CD4-positive, alpha-beta memory T cell (primary cell): ENCODE results near the gene USP19. TPM values are rescaled to one million over a fixed set of nuclear protein-coding genes. Genes with fewer than 3 reads are reported as not detected.

Source experiments
- CTCF ChIA-PET: fragments of 350-600 bp; sonication (Branson Sonifier 250); formaldehyde crosslinking; loops from one replicate; lab custom pipeline; 2021; ENCODE audit warnings: inconsistent platforms; ENCODE audit not compliant: partially characterized antibody; lab: Charles Lee
- POLR2A ChIA-PET: fragments of 350-600 bp; sonication (Branson Sonifier 250); formaldehyde crosslinking; loops from one replicate; lab custom pipeline; 2021; ENCODE audit not compliant: partially characterized antibody; lab: Charles Lee
- DNase-seq, 5 donors: peaks; one replicate each; pipeline versions ENCODE4 v3.0.0 to v3.0.0-alpha.2; 2020 to 2022; ENCODE audit warnings: mixed read lengths in 1 of 5
- H3K27ac ChIP-seq: one replicate; pipeline ENCODE4 v1.7.0; 2013; ENCODE audit warnings: low read depth, low read length
- H3K27me3 ChIP-seq: 2 replicates; pipeline ENCODE4 v1.7.0; 2013; ENCODE audit warnings: mild to moderate bottlenecking, low read length, moderate library complexity; ENCODE audit not compliant: insufficient read depth
- H3K36me3 ChIP-seq: 2 replicates; pipeline ENCODE4 v1.7.0; 2013; ENCODE audit warnings: mild to moderate bottlenecking, low read length, moderate library complexity; ENCODE audit not compliant: insufficient read depth
- H3K4me1 ChIP-seq: 2 replicates; pipeline ENCODE4 v1.7.0; 2013; ENCODE audit warnings: mild to moderate bottlenecking, low read length, moderate library complexity; ENCODE audit not compliant: insufficient read depth
- H3K4me3 ChIP-seq, 2 donors: one replicate each; pipeline ENCODE4 v1.7.0; 2013; ENCODE audit warnings: low read length in 2 of 2, mild to moderate bottlenecking in 1 of 2
- H3K9me3 ChIP-seq, 2 donors: one replicate each; pipeline ENCODE4 v1.7.0; 2013; ENCODE audit warnings: low read length in 2 of 2, control low read depth in 1 of 2; ENCODE audit not compliant: control insufficient read depth in 1 of 2
- H3K27ac Mint-ChIP-seq, 7 donors: one replicate each; pipeline ENCODE4 v1.8.0; 2020 to 2021; ENCODE audit warnings: mixed read lengths in 7 of 7, mild to moderate bottlenecking in 6 of 7, inconsistent platforms in 3 of 7, moderate library complexity in 3 of 7
- H3K27me3 Mint-ChIP-seq, 2 donors: one replicate each; pipeline ENCODE4 v1.8.0; 2020 to 2021; ENCODE audit warnings: mixed read lengths in 2 of 2
- H3K36me3 Mint-ChIP-seq, 2 donors: one replicate each; pipeline ENCODE4 v1.8.0; 2020 to 2021; ENCODE audit warnings: mixed read lengths in 2 of 2, inconsistent platforms in 1 of 2, mild to moderate bottlenecking in 1 of 2
- H3K4me1 Mint-ChIP-seq, 4 donors: one replicate each; pipeline ENCODE4 v1.8.0; 2020 to 2021; ENCODE audit warnings: mixed read lengths in 4 of 4, mild to moderate bottlenecking in 1 of 4
- H3K4me3 Mint-ChIP-seq, 8 donors: one replicate each; pipeline ENCODE4 v1.8.0; 2020 to 2021; ENCODE audit warnings: mixed read lengths in 8 of 8, mild to moderate bottlenecking in 7 of 8, moderate library complexity in 6 of 8, inconsistent platforms in 3 of 8
- H3K9me3 Mint-ChIP-seq, 8 donors: one replicate each; pipeline ENCODE4 v1.8.0; 2020 to 2021; ENCODE audit warnings: mixed read lengths in 8 of 8, mild to moderate bottlenecking in 5 of 8, inconsistent platforms in 3 of 8, moderate library complexity in 1 of 8
- intact Hi-C: fragments of 100-400 bp; cut with micrococcal nuclease; formaldehyde crosslinking; loops from one replicate; pipeline ENCODE4 v1.15.1; 2023
- polyA plus RNA-seq, 2 donors: library from polyadenylated mRNA; unstranded; fragments of 300-500 nt; fragmentation: Illumina TruSeq; gene quantifications; one replicate each; pipeline ENCODE4 v1.2.3, GENCODE V29; 2021
- total RNA-seq, 2 experiments: library from RNA; stranded (reverse); gene quantifications; one replicate each; pipeline ENCODE4 v1.2.3, GENCODE V29; 2021

Gene USP19
- total RNA-seq (100 to 1,000 TPM in 1 of 2 experiments, 10 to 100 TPM in 1; 91.7 to 105 TPM), polyA plus RNA-seq (10 to 100 TPM; 24.9 to 38.2 TPM)

- Mint-ChIP-seq H3K27ac (peak within 1 kb of the TSS; percentile 88 to 95 (median 92)), H3K36me3 (peaks cover 18 to 21% of the 10 kb centered on the region in 2 donors), H3K4me1 (peaks cover 7 to 35% (median 19%) of the 10 kb centered on the region in 4 donors), H3K9me3 (no peaks in the 10 kb centered on the region), H3K4me3 (peak within 1 kb of the TSS; percentile 86 to 90 (median 89)), H3K27me3 (no peaks in the 10 kb centered on the region)
- peak; percentile 94 to 95 (median 95) for DNase-seq
- ChIA-PET CTCF (interaction anchor here (0.9 to 3.2 kb wide), 9 partner anchors 10 to 132 kb away, joined by 3 to 24 read pairs (median 4); partner anchors contain the start of genes NDUFAF3, P4HTM, QARS1 and QRICH1), POLR2A (interaction anchor here (0.6 to 5.9 kb wide), 27 partner anchors 10 to 1116 kb away, joined by 3 to 105 read pairs (median 5); partner anchors contain the start of genes ARIH2, BSN, CCDC71 and DAG1)
- Histone ChIP-seq H3K36me3 (peaks cover 25% of the 10 kb centered on the region), H3K27ac (peak within 1 kb of the TSS; percentile 92), H3K4me3 (peak within 1 kb of the TSS; percentile 45 to 94), H3K27me3 (no peaks in the 10 kb centered on the region), H3K9me3 (no peaks in the 10 kb centered on the region), H3K4me1 (peaks cover 26% of the 10 kb centered on the region)
- intact Hi-C loops: loop anchor here (1.0 to 2.0 kb wide), 4 partner anchors 16 to 50 kb away; partner anchors contain the start of genes KLHDC8B, QARS1 and QRICH1
Measured at GRCh38 chr3:49120438-49121131, at the start of gene USP19. USP19 (minus strand) TSS chr3:49120823; CDS start chr3:49119145, 1,678 bp downstream.

GRCh38 chr3:49166752-49167556 lies 46.3 kb upstream of the USP19 start:
- no peak overlapping the region for H3K27ac ChIP-seq

GRCh38 chr3:49165771-49166751 lies 45.4 kb upstream of the USP19 start, which contains the start of gene CCDC71:
CCDC71 (minus strand) TSS chr3:49166331; CDS start chr3:49164208, 2,123 bp downstream.
- peak; percentile 70 to 77 (median 72) for DNase-seq
- Histone ChIP-seq H3K27me3 (no peaks in the 10 kb centered on the region), H3K4me1 (peaks cover 31% of the 10 kb centered on the region), H3K9me3 (no peaks in the 10 kb centered on the region), H3K36me3 (peaks cover 16% of the 10 kb centered on the region), H3K4me3 (peak within 1 kb of the TSS; percentile 49 to 93), H3K27ac (peak within 1 kb of the TSS; percentile 57)
- ChIA-PET CTCF (interaction anchor here (1.5 to 5.1 kb wide), 3 partner anchors 45 to 505 kb away, joined by 4 to 18 read pairs (median 4); partner anchors contain the start of gene USP19), POLR2A (interaction anchor here (0.6 to 2.5 kb wide), 10 partner anchors 15 to 247 kb away, joined by 3 to 13 read pairs (median 3); partner anchors contain the start of genes IMPDH2, QRICH1 and USP19)
- peak within 1 kb of the TSS; percentile 90 to 96 (median 91) for H3K4me3 Mint-ChIP-seq
- H3K9me3 Mint-ChIP-seq: peaks cover 0 to 2% (median 0%) of the 10 kb centered on the region in 8 donors
- intact Hi-C loops: loop anchor here (2.0 kb wide), 1 partner anchor 71 kb away; the partner anchor contains the start of gene QRICH1
- H3K36me3 Mint-ChIP-seq: peaks cover 6 to 34% of the 10 kb centered on the region in 2 donors
- no peaks in the 10 kb centered on the region for H3K27me3 Mint-ChIP-seq
- H3K27ac Mint-ChIP-seq: peak within 1 kb of the TSS; percentile 92 to 96 (median 94)
- peaks cover 19 to 52% (median 30%) of the 10 kb centered on the region in 4 donors for H3K4me1 Mint-ChIP-seq

More at GRCh38 chr3:49166752-49167556, 46.3 kb upstream of the USP19 start:
- no peak for DNase-seq
- H3K27me3 ChIP-seq: no peaks in the 10 kb centered on the region
- ChIA-PET CTCF (interaction anchor here (1.5 kb wide), 1 partner anchor 160 kb away, joined by 4 read pairs; the partner anchor contains the start of gene WDR6), POLR2A (interaction anchor here (0.7 to 2.5 kb wide), 4 partner anchors 46 to 178 kb away, joined by 3 to 10 read pairs (median 4); partner anchors contain the start of gene USP19)
- peak overlapping the region; percentile 77 to 95 (median 93) for H3K27ac Mint-ChIP-seq
- H3K4me3 Mint-ChIP-seq: peak overlapping the region; percentile 87 to 92 (median 89)
- peaks cover 35% of the 10 kb centered on the region for H3K4me1 ChIP-seq
- no peaks in the 10 kb centered on the region for H3K27me3 Mint-ChIP-seq
- intact Hi-C loops: loop anchor here (2.0 kb wide), 1 partner anchor 72 kb away; the partner anchor contains the start of gene QRICH1
- peaks cover 6 to 31% of the 10 kb centered on the region in 2 donors for H3K36me3 Mint-ChIP-seq
- peaks cover 16% of the 10 kb centered on the region for H3K36me3 ChIP-seq
- H3K4me3 ChIP-seq: peak overlapping the region; percentile 37 to 49
- peaks cover 21 to 49% (median 33%) of the 10 kb centered on the region in 4 donors for H3K4me1 Mint-ChIP-seq
- no peaks in the 10 kb centered on the region for H3K9me3 ChIP-seq
- H3K9me3 Mint-ChIP-seq: peaks cover 0 to 2% (median 0%) of the 10 kb centered on the region in 8 donors

- Mint-ChIP-seq H3K27me3 (no peaks in the 10 kb centered on the region), H3K9me3 (no peaks in the 10 kb centered on the region), H3K4me1 (peaks cover 16 to 44% (median 26%) of the 10 kb centered on the region in 4 donors), H3K36me3 (peaks cover 6 to 32% of the 10 kb centered on the region in 2 donors), H3K27ac (peak overlapping the region; percentile 88 to 95 (median 92)), H3K4me3 (peak overlapping the region; percentile 87 to 96 (median 91))
- Histone ChIP-seq H3K27ac (peak overlapping the region; percentile 57), H3K27me3 (no peaks in the 10 kb centered on the region), H3K4me1 (peaks cover 25% of the 10 kb centered on the region), H3K4me3 (peak overlapping the region; percentile 49 to 93), H3K36me3 (peaks cover 16% of the 10 kb centered on the region), H3K9me3 (no peaks in the 10 kb centered on the region)
- CTCF ChIA-PET: interaction anchor here (0.6 to 5.1 kb wide), 5 partner anchors 13 to 506 kb away, joined by 3 to 18 read pairs (median 4); partner anchors contain the start of gene USP19
- intact Hi-C loops: no loop called here
- no peak for DNase-seq
- POLR2A ChIA-PET: interaction anchor here (0.6 to 2.5 kb wide), 8 partner anchors 16 to 248 kb away, joined by 3 to 13 read pairs (median 3); partner anchors contain the start of genes IMPDH2, QRICH1 and USP19
Measured at GRCh38 chr3:49164983-49165720, 44.5 kb upstream of the USP19 start.

GRCh38 chr3:49163609-49164008 lies 43.0 kb upstream of the USP19 start:
- no peaks in the 10 kb centered on the region for H3K27me3 Mint-ChIP-seq
- CTCF ChIA-PET: interaction anchor here (1.3 to 5.1 kb wide), 2 partner anchors 174 to 176 kb away, joined by 4 to 18 read pairs; no protein-coding TSS in a partner anchor
- POLR2A ChIA-PET: interaction anchor here (0.6 to 2.0 kb wide), 5 partner anchors 11 to 174 kb away, joined by 3 to 6 read pairs (median 3); partner anchors contain the start of genes P4HTM and QRICH1
- H3K4me3 Mint-ChIP-seq: peak overlapping the region in 3 of 8 donors; percentile 13 to 42 (median 15)
- H3K27ac Mint-ChIP-seq: peak overlapping the region in 1 of 7 donors; percentile 32
- H3K27me3 ChIP-seq: no peaks in the 10 kb centered on the region
- DNase-seq: no peak
- H3K4me1 ChIP-seq: peaks cover 25% of the 10 kb centered on the region
- no peaks in the 10 kb centered on the region for H3K9me3 Mint-ChIP-seq
- H3K36me3 ChIP-seq: peaks cover 16% of the 10 kb centered on the region
- H3K4me1 Mint-ChIP-seq: peaks cover 16 to 39% (median 24%) of the 10 kb centered on the region in 4 donors
- no peak overlapping the region for H3K27ac ChIP-seq
- H3K9me3 ChIP-seq: no peaks in the 10 kb centered on the region
- no peak overlapping the region for H3K4me3 ChIP-seq
- intact Hi-C loops: no loop called here
- peaks cover 6 to 32% of the 10 kb centered on the region in 2 donors for H3K36me3 Mint-ChIP-seq
